KMS-11 (cell line): ENCODE data around the gene LCT.

Experiments used
- H2AFZ ChIP-seq: fragments of 200-600 bp; sonication (generic); 2 replicates; pipeline ENCODE4 v1.6.1; 2016; ENCODE audit warnings: antibody characterized with exemption, mixed run types, low read depth
- H3K27ac ChIP-seq: fragments of 200-600 bp; sonication (generic); 2 replicates; pipeline ENCODE4 v1.6.1; 2016; ENCODE audit warnings: mild to moderate bottlenecking, mixed run types
- H3K27me3 ChIP-seq: fragments of 200-600 bp; sonication (generic); 2 replicates; pipeline ENCODE4 v1.6.1; 2017; ENCODE audit warnings: mild to moderate bottlenecking, low read depth, mixed run types, moderate library complexity; ENCODE audit not compliant: insufficient read depth
- H3K36me3 ChIP-seq: fragments of 200-600 bp; sonication (generic); 2 replicates; pipeline ENCODE4 v1.6.1; 2017; ENCODE audit warnings: mild to moderate bottlenecking, mixed run types; ENCODE audit not compliant: insufficient read depth
- H3K4me1 ChIP-seq: fragments of 200-600 bp; sonication (generic); 2 replicates; pipeline ENCODE4 v1.6.1; 2016; ENCODE audit warnings: mild to moderate bottlenecking, low read depth, mixed run types; ENCODE audit not compliant: poor library complexity, severe bottlenecking
- H3K4me2 ChIP-seq: fragments of 200-600 bp; sonication (generic); 2 replicates; pipeline ENCODE4 v1.7.0; 2016; ENCODE audit warnings: mild to moderate bottlenecking, mixed run types
- H3K4me3 ChIP-seq: fragments of 200-600 bp; sonication (generic); IDR thresholded peaks from 2 replicates; pipeline ENCODE4 v1.6.1; 2017; ENCODE audit warnings: low read depth, low read length, mixed read lengths; ENCODE audit not compliant: insufficient read depth
- H3K79me2 ChIP-seq: fragments of 200-600 bp; sonication (generic); 2 replicates; pipeline ENCODE4 v1.6.1; 2016; ENCODE audit warnings: low read depth, mixed run types; ENCODE audit not compliant: insufficient read depth
- H3K9ac ChIP-seq: fragments of 200-600 bp; sonication (generic); 2 replicates; pipeline ENCODE4 v1.6.1; 2016; ENCODE audit warnings: mild to moderate bottlenecking, mixed run types
- H4K20me1 ChIP-seq: fragments of 200-600 bp; sonication (generic); 2 replicates; pipeline ENCODE4 v1.6.1; 2016; ENCODE audit warnings: mild to moderate bottlenecking, mixed run types; ENCODE audit not compliant: insufficient read depth
- TF ChIP-seq, protein P1 (sequence below): fragments of 200-600 bp; sonication (generic); conservative IDR thresholded peaks from 2 replicates; pipeline ENCODE4 v1.6.1; 2017; ENCODE audit warnings: low read depth, mild to moderate bottlenecking, antibody characterized with exemption, low read length, moderate library complexity, mixed read lengths

The LCT gene

GRCh38 chr2:135825131-135825530 is 11.9 kb downstream of the LCT start:
- Histone ChIP-seq H3K36me3 (no peaks in the 10 kb centered on the region), H2AFZ (no peak overlapping the region), H3K4me1 (no peaks in the 10 kb centered on the region), H3K79me2 (no peaks in the 10 kb centered on the region), H3K27me3 (no peaks in the 10 kb centered on the region), H3K4me3 (no peak overlapping the region), H3K9ac (no peak overlapping the region), H3K27ac (no peak overlapping the region), H4K20me1 (no peaks in the 10 kb centered on the region), H3K4me2 (no peak overlapping the region)
- TF ChIP-seq, protein P1, sequence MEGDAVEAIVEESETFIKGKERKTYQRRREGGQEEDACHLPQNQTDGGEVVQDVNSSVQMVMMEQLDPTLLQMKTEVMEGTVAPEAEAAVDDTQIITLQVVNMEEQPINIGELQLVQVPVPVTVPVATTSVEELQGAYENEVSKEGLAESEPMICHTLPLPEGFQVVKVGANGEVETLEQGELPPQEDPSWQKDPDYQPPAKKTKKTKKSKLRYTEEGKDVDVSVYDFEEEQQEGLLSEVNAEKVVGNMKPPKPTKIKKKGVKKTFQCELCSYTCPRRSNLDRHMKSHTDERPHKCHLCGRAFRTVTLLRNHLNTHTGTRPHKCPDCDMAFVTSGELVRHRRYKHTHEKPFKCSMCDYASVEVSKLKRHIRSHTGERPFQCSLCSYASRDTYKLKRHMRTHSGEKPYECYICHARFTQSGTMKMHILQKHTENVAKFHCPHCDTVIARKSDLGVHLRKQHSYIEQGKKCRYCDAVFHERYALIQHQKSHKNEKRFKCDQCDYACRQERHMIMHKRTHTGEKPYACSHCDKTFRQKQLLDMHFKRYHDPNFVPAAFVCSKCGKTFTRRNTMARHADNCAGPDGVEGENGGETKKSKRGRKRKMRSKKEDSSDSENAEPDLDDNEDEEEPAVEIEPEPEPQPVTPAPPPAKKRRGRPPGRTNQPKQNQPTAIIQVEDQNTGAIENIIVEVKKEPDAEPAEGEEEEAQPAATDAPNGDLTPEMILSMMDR, result no peak

- no peak overlapping the region for H3K9ac ChIP-seq
- H3K4me2 ChIP-seq, result no peak overlapping the region
- TF ChIP-seq, protein P1, result no peak
- H4K20me1 ChIP-seq, result no peaks in the 10 kb centered on the region
- H3K27me3 ChIP-seq, result no peaks in the 10 kb centered on the region
- H3K79me2 ChIP-seq, result no peaks in the 10 kb centered on the region
- no peak overlapping the region for H2AFZ ChIP-seq
- H3K36me3 ChIP-seq, result no peaks in the 10 kb centered on the region
- no peak overlapping the region for H3K27ac ChIP-seq
- no peaks in the 10 kb centered on the region for H3K4me1 ChIP-seq
- no peak overlapping the region for H3K4me3 ChIP-seq
Observed at GRCh38 chr2:135822855-135823254, 14.1 kb downstream of the LCT start.

DNA sequence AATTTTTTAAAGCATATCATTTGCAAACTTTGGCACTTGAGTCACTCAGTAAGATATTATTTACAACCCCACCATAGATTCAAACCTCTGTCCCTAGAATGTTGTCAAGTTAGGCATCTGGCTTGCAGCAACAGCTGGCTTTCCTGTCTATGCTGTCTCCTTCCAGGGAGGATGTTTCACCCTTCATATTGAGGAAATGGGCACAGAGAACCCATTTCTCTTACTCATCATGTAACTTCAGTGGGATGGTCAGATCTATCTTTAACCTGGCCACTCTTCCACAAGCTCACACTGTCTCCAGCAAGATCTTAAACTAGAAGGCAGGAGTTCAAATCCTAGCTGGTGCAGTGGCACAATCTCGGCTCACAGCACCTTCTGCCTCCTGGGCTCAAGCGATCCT is 15.8 kb downstream of the LCT start:
- H3K27ac ChIP-seq, result no peak overlapping the region
- no peak overlapping the region for H3K4me2 ChIP-seq
- H3K4me1 ChIP-seq, result no peaks in the 10 kb centered on the region
- TF ChIP-seq, protein P1, result no peak
- H2AFZ ChIP-seq, result no peak overlapping the region
- no peak overlapping the region for H3K9ac ChIP-seq
- H3K36me3 ChIP-seq, result no peaks in the 10 kb centered on the region
- H4K20me1 ChIP-seq, result no peaks in the 10 kb centered on the region
- no peak overlapping the region for H3K4me3 ChIP-seq
- H3K79me2 ChIP-seq, result no peaks in the 10 kb centered on the region
- H3K27me3 ChIP-seq, result no peaks in the 10 kb centered on the region

GRCh38 chr2:135820003-135820618 is 16.9 kb downstream of the LCT start:
- TF ChIP-seq, protein P1, result no peak
- H3K9ac ChIP-seq, result no peak overlapping the region
- H3K4me3 ChIP-seq, result no peak overlapping the region
- H3K4me2 ChIP-seq, result no peak overlapping the region
- no peaks in the 10 kb centered on the region for H3K27me3 ChIP-seq
- H3K36me3 ChIP-seq, result no peaks in the 10 kb centered on the region
- H2AFZ ChIP-seq, result no peak overlapping the region
- no peak overlapping the region for H3K27ac ChIP-seq
- no peaks in the 10 kb centered on the region for H3K79me2 ChIP-seq
- no peaks in the 10 kb centered on the region for H3K4me1 ChIP-seq
- H4K20me1 ChIP-seq, result no peaks in the 10 kb centered on the region
